ENCODE measurements around the gene LIN28B.

LIN28B gene

GRCh38 chr6:105109955-105110895 is 153.3 kb downstream of the LIN28B start:
- DNase-seq (ENCODE audit: low spot score): no peak

DNA sequence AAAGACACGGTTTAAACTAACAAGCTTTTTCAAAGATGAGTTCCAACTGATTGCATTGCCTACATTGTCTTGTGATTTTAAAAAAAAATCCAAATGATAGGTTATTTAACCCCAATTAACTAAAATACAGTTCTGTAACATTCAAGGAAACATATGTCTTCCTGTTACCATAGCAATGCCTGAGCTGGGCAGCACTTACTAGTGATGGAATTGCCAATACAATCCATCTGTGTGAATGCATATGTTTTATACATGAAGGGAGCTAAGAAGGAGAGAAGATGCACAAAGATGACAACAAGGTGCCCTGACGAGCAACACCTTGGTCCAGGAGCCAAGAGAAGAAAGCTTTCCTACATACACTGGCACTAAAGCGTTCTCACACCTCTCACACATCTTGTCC is 154.2 kb downstream of the LIN28B start:
- DNase-seq (ENCODE audit: low spot score): no peak

DNA sequence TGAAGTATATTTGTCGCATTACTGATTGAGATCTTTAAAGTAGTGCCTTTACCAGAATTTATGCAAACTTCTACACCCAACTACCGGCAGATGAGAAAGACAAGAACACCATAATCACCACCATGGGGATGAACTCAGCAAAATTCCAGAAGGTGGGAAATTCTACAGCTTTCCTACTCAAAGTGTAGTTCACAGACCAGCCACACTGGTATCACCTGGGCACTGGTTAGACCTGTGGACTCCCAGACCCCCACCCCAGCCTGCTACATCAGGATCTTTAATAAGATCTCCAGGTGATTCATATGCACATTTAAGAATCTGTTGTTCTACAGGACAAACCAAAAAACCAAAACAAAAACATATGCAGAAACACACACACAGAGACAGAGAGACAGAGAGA is 155.0 kb downstream of the LIN28B start:
- DNase-seq (ENCODE audit: low spot score): no peak

DNA sequence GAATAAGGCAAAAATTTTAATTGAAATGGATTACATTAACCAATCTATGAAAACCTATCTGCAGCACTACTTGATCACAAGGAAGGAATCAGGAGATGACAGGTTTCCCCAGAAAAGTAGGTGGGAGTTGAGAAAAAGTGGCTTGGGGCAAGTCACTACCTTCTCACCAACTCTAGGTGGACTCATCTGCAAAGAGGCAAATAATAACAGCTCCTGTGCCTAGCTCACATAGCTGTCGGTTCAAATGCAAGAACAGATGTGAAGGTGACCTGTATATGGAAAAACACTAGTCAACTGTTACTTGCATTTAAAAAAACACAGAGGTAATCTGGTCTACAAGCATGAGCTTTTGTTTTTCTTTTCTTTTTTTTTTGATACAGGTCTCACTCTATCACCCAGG is 155.7 kb downstream of the LIN28B start:
- DNase-seq (ENCODE audit: low spot score): no peak

DNA sequence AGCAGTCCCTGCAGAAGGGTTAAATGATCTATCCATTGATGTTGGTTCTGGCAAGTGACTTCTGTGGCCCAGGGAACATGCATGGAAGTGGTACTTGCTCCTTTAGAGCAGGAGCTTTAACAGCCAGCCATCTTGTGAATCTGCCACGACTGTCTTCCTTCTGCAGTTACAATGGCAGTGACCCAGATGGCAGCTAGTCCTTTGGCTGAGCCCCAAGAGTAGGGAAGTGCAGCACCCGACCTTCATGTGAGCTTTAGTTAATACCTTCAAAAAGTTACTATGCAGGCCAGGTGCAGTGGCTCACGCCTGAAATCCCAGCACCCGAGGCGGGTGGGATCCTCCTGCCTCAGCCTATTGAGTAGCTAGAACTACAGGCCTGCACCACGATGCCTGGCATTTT is 156.5 kb downstream of the LIN28B start:
- DNase-seq (ENCODE audit: low spot score): no peak

DNA sequence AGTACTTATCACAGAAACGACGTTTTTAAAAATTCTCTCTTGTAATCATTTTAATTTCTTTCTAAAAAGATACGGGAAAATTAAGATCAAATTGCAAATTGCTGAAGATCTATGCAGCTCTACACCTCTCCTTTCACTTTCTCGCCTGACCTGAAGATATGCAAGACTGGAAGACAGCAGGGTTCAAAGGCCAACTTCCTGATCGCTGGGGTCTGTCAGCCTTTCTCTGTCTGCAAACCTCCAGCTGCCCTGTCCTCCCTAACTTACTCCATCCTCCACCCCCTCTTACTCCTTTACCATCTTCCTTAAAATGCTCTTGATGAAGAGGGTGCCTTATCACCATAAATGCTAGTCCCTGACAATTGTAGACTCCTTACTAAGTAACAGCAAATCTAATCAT is 159.2 kb downstream of the LIN28B start:
- no peak for DNase-seq (ENCODE audit: low spot score)

- no peak for DNase-seq (ENCODE audit: low spot score)
Measured at GRCh38 chr6:105120570-105120969, 163.7 kb downstream of the LIN28B start.

DNA sequence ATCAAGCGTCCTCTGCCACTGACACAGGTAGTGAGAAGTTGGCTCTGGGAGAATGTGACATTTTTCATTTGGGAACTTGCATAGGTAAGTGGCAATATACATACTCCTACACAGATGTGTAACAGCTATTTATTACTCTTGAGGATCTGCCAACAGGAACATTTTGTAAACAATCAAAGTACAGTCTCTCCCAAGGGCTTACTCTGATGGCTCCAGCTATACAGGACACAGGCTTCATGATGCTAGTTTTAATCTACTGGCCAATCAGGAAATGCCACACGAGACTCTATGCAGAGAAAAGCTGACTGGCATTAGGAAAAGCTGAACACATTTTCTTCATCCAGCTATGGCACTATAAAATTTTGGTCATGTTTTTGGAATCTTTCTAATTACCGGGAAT is 165.1 kb downstream of the LIN28B start:
- no peak for DNase-seq (ENCODE audit: low spot score)

DNA sequence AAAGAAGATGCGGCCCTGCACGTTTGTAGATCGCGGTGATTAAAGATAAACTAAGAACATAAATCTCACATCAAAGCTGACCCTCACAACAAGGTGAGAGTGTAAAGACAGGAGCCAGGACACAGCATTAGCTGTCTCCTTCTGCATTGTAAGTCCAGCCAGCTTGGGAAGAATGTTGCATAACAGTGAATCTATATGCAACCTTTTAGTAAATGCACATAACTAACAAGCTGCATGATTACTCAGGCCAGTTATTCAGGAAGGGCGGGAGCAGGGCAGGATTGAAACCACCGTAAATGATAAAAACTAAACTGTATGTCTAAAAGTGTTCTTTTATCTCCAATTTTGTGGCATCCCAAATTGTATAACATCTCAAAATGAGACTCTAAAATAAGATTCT is 165.8 kb downstream of the LIN28B start:
- no peak for DNase-seq (ENCODE audit: low spot score)

Measured in ecto neural progenitor cell (in vitro differentiated cells).